ENCODE data around the gene LONRF2.

LONRF2 gene

GRCh38 chr2:100289020-100289419, 33.3 kb downstream of the LONRF2 start:
- H3K27me3 Mint-ChIP-seq (ENCODE audit: low read depth), result peaks cover 5% of the 10 kb centered on the region
- H3K4me1 Mint-ChIP-seq, result peaks cover 13% of the 10 kb centered on the region
- no peak overlapping the region for H3K4me3 Mint-ChIP-seq
- no peak overlapping the region for H3K27ac Mint-ChIP-seq
- no peaks in the 10 kb centered on the region for H3K9me3 Mint-ChIP-seq
- TF ChIP-seq, protein P1, sequence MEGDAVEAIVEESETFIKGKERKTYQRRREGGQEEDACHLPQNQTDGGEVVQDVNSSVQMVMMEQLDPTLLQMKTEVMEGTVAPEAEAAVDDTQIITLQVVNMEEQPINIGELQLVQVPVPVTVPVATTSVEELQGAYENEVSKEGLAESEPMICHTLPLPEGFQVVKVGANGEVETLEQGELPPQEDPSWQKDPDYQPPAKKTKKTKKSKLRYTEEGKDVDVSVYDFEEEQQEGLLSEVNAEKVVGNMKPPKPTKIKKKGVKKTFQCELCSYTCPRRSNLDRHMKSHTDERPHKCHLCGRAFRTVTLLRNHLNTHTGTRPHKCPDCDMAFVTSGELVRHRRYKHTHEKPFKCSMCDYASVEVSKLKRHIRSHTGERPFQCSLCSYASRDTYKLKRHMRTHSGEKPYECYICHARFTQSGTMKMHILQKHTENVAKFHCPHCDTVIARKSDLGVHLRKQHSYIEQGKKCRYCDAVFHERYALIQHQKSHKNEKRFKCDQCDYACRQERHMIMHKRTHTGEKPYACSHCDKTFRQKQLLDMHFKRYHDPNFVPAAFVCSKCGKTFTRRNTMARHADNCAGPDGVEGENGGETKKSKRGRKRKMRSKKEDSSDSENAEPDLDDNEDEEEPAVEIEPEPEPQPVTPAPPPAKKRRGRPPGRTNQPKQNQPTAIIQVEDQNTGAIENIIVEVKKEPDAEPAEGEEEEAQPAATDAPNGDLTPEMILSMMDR (IDR thresholded peaks at IDR 0.05; ENCODE audit: unreplicated experiment in 3 of 3), result no peak
- H3K36me3 Mint-ChIP-seq (ENCODE audit: low read depth), result no peaks in the 10 kb centered on the region

DNA sequence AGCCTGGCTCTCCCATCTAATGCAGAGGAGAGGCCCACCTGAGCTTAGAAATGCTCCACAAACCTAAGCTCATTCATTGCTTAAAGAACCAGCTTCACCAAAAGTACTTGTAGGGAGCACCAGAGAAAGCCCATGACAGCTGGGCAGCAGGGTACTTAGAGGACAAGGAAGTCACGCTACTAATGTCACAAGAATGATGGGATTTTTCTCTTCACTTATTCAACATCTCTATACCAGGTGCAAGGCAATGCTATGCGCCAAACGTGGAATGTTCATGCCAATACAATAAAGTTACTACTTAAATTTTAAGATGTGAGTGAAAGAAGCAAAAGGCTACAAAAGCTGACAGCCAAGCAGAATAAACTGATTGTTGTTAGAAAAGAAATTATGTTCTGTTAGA, 36.0 kb downstream of the LONRF2 start:
- Mint-ChIP-seq H3K27ac (peak overlapping the region; percentile 70 to 78 (median 72)), H3K4me1 (peaks cover 23% of the 10 kb centered on the region), H3K27me3 (ENCODE audit: low read depth) (no peaks in the 10 kb centered on the region), H3K9me3 (no peaks in the 10 kb centered on the region), H3K4me3 (no peak overlapping the region), H3K36me3 (ENCODE audit: low read depth) (no peaks in the 10 kb centered on the region)
- TF ChIP-seq, protein P1 (IDR thresholded peaks at IDR 0.05; ENCODE audit: unreplicated experiment in 3 of 3), result no peak

DNA sequence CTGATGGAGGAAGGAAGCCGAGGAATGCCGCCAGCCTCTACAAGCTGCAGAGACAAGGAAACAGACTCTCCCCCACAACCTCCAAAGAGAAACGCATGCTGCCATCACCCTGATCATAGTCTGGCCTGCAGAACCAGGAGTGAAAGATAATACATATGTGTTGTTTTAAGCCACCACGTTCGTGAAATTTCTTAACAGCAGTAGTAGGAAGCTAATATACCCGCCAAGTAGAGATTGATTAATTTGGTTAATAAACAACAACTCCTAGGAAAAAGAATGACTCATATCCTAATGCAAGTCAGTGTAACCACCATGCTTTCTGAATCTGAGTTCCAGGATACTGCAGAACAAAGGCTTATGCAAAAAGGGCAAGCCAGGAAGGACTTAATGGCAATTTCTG, 36.6 kb downstream of the LONRF2 start:
- Mint-ChIP-seq H3K36me3 (ENCODE audit: low read depth) (no peaks in the 10 kb centered on the region), H3K4me1 (peaks cover 28% of the 10 kb centered on the region), H3K9me3 (no peaks in the 10 kb centered on the region), H3K27me3 (ENCODE audit: low read depth) (no peaks in the 10 kb centered on the region), H3K27ac (peak overlapping the region; percentile 70 to 78 (median 72)), H3K4me3 (no peak overlapping the region)
- TF ChIP-seq, protein P1 (IDR thresholded peaks at IDR 0.05; ENCODE audit: unreplicated experiment in 3 of 3), result no peak

DNA sequence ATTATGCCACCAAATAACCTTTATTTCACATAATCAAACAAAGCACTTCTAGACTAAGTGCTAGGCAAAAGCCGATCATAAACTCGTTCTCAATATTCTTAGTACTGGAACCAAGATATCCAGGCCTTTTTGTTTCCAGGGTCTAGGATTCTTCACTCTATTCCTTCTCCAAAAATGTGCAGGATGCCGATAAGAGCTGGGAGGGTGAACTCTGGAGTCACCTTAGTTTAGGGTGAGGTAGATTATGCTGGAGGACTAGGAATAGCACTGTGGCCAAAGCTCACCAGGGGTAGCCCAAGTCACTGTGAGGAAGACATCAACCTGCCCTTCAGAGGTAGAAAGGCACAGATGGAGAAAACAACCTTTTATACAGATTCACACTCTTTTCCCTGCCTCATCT, 37.3 kb downstream of the LONRF2 start:
- H3K36me3 Mint-ChIP-seq (ENCODE audit: low read depth), result no peaks in the 10 kb centered on the region
- TF ChIP-seq, protein P1 (IDR thresholded peaks at IDR 0.05; ENCODE audit: unreplicated experiment in 3 of 3), result no peak
- H3K27ac Mint-ChIP-seq, result peak overlapping the region in 2 of 3 experiments; percentile 72 to 78
- no peak overlapping the region for H3K4me3 Mint-ChIP-seq
- H3K4me1 Mint-ChIP-seq, result peaks cover 28% of the 10 kb centered on the region
- peaks cover 3% of the 10 kb centered on the region for H3K27me3 Mint-ChIP-seq (ENCODE audit: low read depth)
- H3K9me3 Mint-ChIP-seq, result no peaks in the 10 kb centered on the region

- H3K27ac Mint-ChIP-seq, result no peak overlapping the region
- no peaks in the 10 kb centered on the region for H3K9me3 Mint-ChIP-seq
- H3K4me1 Mint-ChIP-seq, result peaks cover 28% of the 10 kb centered on the region
- TF ChIP-seq, protein P1 (IDR thresholded peaks at IDR 0.05; ENCODE audit: unreplicated experiment in 3 of 3), result no peak
- no peaks in the 10 kb centered on the region for H3K36me3 Mint-ChIP-seq (ENCODE audit: low read depth)
- no peak overlapping the region for H3K4me3 Mint-ChIP-seq
- peaks cover 4% of the 10 kb centered on the region for H3K27me3 Mint-ChIP-seq (ENCODE audit: low read depth)
These were observed 38.4 kb downstream of the LONRF2 start for GRCh38 chr2:100283724-100284501.
